Lung (tissue), 12 donors: ENCODE results near the gene PATJ. TPM values are rescaled to one million over a fixed set of nuclear protein-coding genes. Genes with fewer than 3 reads are reported as not detected.

Experiments
- ATAC-seq: fragments of 200-7000 bp; cut with Tn5 transposase; one replicate; pipeline ENCODE4 v1.9.1; 2020; ENCODE audit warnings: moderate number of reproducible peaks; ENCODE audit not compliant: insufficient read depth, low FRiP score
- DNase-seq, 3 donors: peaks; one replicate each; pipeline ENCODE4 v3.0.0-alpha.2; 2013 to 2017
- H3K27ac ChIP-seq, 2 donors: one replicate each; pipeline ENCODE4 v1.5.1; 2013; ENCODE audit warnings: mild to moderate bottlenecking in 2 of 2, moderate library complexity in 2 of 2, control low read depth in 1 of 2, inconsistent platforms in 1 of 2, low read depth in 1 of 2, low read length in 1 of 2
- H3K27me3 ChIP-seq, 3 donors: one replicate each; pipeline ENCODE4 v1.5.1; 2013; ENCODE audit warnings: low read length in 2 of 3; ENCODE audit not compliant: control insufficient read depth in 3 of 3, insufficient read depth in 3 of 3
- H3K36me3 ChIP-seq, 4 donors: one replicate each; pipeline ENCODE4 v1.5.1; 2013; ENCODE audit warnings: low read length in 4 of 4, mild to moderate bottlenecking in 1 of 4, moderate library complexity in 1 of 4; ENCODE audit not compliant: control insufficient read depth in 4 of 4, insufficient read depth in 4 of 4
- H3K4me1 ChIP-seq, 5 donors: one replicate each; pipeline ENCODE4 v1.5.1; 2013; ENCODE audit warnings: low read length in 5 of 5, mild to moderate bottlenecking in 2 of 5, moderate library complexity in 1 of 5; ENCODE audit not compliant: control insufficient read depth in 5 of 5, insufficient read depth in 5 of 5
- H3K4me3 ChIP-seq: one replicate; pipeline ENCODE4 v1.5.1; 2013; ENCODE audit warnings: mild to moderate bottlenecking, control low read depth, moderate library complexity
- H3K9ac ChIP-seq, 2 donors: one replicate each; pipeline ENCODE4 v1.5.1; 2013; ENCODE audit warnings: low read length in 2 of 2, control low read depth in 1 of 2; ENCODE audit not compliant: insufficient read depth in 1 of 2
- H3K9me3 ChIP-seq, 4 donors: one replicate each; pipeline ENCODE4 v1.5.1; 2013; ENCODE audit warnings: low read length in 3 of 4, mild to moderate bottlenecking in 1 of 4, moderate library complexity in 1 of 4; ENCODE audit not compliant: control insufficient read depth in 4 of 4, insufficient read depth in 3 of 4
- CTCF ChIP-seq: IDR thresholded peaks from 2 replicates; pipeline ENCODE4 v1.5.1; 2012; ENCODE audit warnings: mild to moderate bottlenecking; ENCODE audit errors: control extremely low read depth, extremely low read depth
- WGBS, 2 donors: extraction: QIAGEN DNeasy Blood & Tissue Kit; methylation state at CpG; one replicate each; pipeline ENCODE4 v1.1.7; 2013; 5-methylcytosine and 5-hydroxymethylcytosine counted together
- polyA plus RNA-seq, 2 donors: library from polyadenylated mRNA; stranded (reverse); fragments of 200-250 nt; gene quantifications; one replicate each; pipeline ENCODE4 v1.2.1, GENCODE V29; 2013
- total RNA-seq, 2 donors: library from RNA; depleted of rRNA in 1 of 2; stranded (reverse); fragments of >200 nt in 1 of 2; gene quantifications; one replicate each; pipeline ENCODE4 v1.2.1, GENCODE V29; 2014 to 2021
- donor health status: control.
- donor health status: control.
- donor health status: Bipolar disorder and iron deficiency.
- donor health status: healthy.
- donor health status: DM: yes; HTN: yes; CAD: no.

Gene PATJ
- total and polyA plus RNA-seq, 4 donors = 5.3 to 115 (median 26.8) TPM

DNA sequence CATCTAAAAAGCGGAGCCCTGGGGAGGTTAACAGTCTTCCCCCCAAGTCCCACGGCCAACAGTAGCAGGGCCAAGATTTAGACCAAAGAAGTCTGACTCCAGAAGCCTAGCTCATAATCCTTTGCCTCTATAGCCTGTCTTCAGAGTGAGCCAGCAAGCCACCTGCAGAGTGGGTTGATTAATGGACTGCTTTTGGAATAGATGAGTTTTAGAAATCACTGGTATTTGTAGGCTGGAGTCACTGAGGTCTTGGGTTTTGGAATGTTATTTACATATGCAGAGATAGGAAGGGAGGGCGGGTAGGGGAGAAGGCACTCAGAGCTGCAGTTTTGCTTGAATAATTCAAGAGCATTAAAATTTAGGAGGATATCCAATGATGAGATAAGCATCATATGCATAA is 361.6 kb downstream of the PATJ start:
- no peak overlapping the region for H3K9ac ChIP-seq
- no peaks in the 10 kb centered on the region for H3K4me1 ChIP-seq
- no peaks in the 10 kb centered on the region for H3K27me3 ChIP-seq
- TF ChIP-seq CTCF = no peak
- no peaks in the 10 kb centered on the region for H3K9me3 ChIP-seq
- H3K4me3 ChIP-seq = no peak overlapping the region
- peaks cover 0 to 3% (median 0%) of the 10 kb centered on the region in 4 donors for H3K36me3 ChIP-seq
- ATAC-seq (no peak), DNase-seq (no peak)
- H3K27ac ChIP-seq = no peak overlapping the region
- WGBS, 2 donors = 91 to 95% methylated on average over 3 of the region's 3 CpGs

DNA sequence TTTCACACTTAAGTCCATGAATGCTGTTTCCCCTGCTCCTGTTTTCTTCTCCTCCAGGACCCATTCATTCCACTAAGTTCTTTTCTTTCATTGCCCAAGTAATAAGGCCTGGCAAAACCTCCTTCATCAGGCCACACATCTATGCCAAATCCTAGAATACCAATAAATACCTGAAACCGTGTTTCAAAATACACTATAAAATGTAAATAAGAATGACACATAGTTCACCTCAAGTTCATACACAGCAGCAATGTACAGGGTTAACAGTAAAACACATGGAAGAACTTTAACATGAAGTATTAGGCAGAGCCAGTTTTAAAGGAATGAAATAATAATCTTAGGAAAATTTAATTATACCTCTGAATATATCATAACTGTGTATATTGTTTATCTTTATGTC is 365.6 kb downstream of the PATJ start:
- H3K27ac ChIP-seq = no peak overlapping the region
- ATAC-seq (no peak), DNase-seq (no peak)
- no peaks in the 10 kb centered on the region for H3K9me3 ChIP-seq
- H3K4me3 ChIP-seq = no peak overlapping the region
- WGBS, 2 donors = 76 to 84% methylated on average over 1 of the region's 1 CpG
- TF ChIP-seq CTCF = no peak
- no peaks in the 10 kb centered on the region for H3K36me3 ChIP-seq
- peaks cover 0 to 10% (median 0%) of the 10 kb centered on the region in 5 donors for H3K4me1 ChIP-seq
- H3K9ac ChIP-seq = no peak overlapping the region
- H3K27me3 ChIP-seq = no peaks in the 10 kb centered on the region

GRCh38 chr1:62109124-62109523 is 366.8 kb downstream of the PATJ start:
- H3K4me1 ChIP-seq = peaks cover 0 to 10% (median 0%) of the 10 kb centered on the region in 5 donors
- DNase-seq = no peak
- 80 to 81% methylated on average over 5 of the region's 5 CpGs for WGBS, 2 donors
- no peak for ATAC-seq
- TF ChIP-seq CTCF = no peak
- no peak overlapping the region for H3K9ac ChIP-seq
- no peaks in the 10 kb centered on the region for H3K27me3 ChIP-seq
- H3K36me3 ChIP-seq = no peaks in the 10 kb centered on the region
- no peak overlapping the region for H3K4me3 ChIP-seq
- no peak overlapping the region for H3K27ac ChIP-seq
- H3K9me3 ChIP-seq = no peaks in the 10 kb centered on the region

GRCh38 chr1:62110198-62110817 is 368.0 kb downstream of the PATJ start:
- ATAC-seq = no peak
- Histone ChIP-seq H3K9ac (no peak overlapping the region), H3K4me1 (peaks cover 0 to 10% (median 0%) of the 10 kb centered on the region in 5 donors), H3K27me3 (no peaks in the 10 kb centered on the region), H3K36me3 (no peaks in the 10 kb centered on the region), H3K27ac (no peak overlapping the region), H3K9me3 (no peaks in the 10 kb centered on the region), H3K4me3 (no peak overlapping the region)
- DNase-seq = no peak
- WGBS, 2 donors = 79 to 88% methylated on average over 11 of the region's 11 CpGs
- no peak for TF ChIP-seq CTCF
